Limb (tissue), 2 donors: ENCODE data around the gene ARHGAP18.

Experiments
- DNase-seq, 2 donors: peaks; one replicate each; pipeline ENCODE4 v3.0.0-alpha.2; 2016; ENCODE audit errors: extremely low spot score in 2 of 2

Gene ARHGAP18

DNA sequence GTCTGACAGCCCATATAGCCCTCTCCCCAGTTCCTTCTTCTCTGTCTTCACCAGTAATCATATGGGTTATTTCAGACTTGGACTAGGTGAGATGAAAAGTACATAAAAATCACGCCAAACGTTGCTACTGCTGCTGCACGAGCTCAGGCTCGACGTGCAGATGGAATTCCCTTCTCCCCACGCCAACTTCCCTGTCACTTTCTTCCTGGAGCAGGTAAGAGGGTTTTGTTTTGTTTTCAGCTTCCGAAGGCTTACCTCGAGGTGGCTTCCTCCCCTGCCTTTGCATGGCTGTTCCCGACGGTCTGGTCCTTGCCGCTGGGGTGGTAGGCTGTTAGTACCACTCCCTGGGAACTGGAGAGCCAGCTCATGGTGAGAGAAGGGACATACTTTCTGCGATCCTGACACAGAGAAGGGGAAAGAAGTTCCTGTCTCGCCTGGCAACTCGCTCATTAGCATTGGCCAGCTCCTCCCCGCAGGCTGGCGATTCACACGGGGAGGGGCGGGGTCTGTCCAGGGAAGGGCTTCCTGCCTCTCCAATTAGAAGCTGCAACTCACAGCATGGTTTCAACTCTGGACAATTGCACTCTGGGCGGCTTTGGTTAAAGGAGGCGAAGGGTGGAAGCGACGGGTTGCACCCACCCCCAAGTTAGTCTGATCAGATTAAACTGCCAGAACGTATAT is at the start of gene ARHGAP18:
Gene ARHGAP18 (minus strand): TSS at position 409 of the 681 bp plus-strand sequence. CDS start 41 bp downstream, at position 368.
- DNase-seq, result peak; percentile 81 to 84

DNA sequence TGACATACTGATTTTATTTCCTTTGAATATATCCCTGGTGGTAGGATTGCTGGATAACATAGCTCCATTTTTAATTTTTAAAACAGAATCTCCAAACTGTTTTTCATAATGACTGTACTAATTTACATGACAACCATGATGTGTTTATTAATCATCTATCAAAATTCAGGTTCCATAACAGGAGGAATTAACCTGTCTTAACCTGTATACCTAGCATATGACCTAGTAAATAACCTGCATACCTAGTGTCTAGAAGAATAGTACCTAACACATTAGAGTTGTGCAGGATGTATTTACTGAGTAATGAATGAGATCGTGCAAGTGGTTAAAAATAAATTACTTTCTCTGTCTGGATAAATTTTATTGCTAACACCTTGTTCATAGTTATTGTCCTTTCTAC is 45.8 kb upstream of the ARHGAP18 start:
- no peak for DNase-seq

- no peak for DNase-seq
These were observed 44.8 kb upstream of the ARHGAP18 start for GRCh38 chr6:129754750-129755149.

- no peak for DNase-seq
These were observed 43.4 kb upstream of the ARHGAP18 start for GRCh38 chr6:129753422-129753821.

- DNase-seq, result no peak
These were observed 41.4 kb upstream of the ARHGAP18 start for GRCh38 chr6:129751384-129751783.

- no peak for DNase-seq
These were observed 40.4 kb upstream of the ARHGAP18 start for GRCh38 chr6:129750360-129750759.

- no peak for DNase-seq
These were observed 39.8 kb upstream of the ARHGAP18 start for GRCh38 chr6:129749749-129750120.

GRCh38 chr6:129748901-129749748 is 39.1 kb upstream of the ARHGAP18 start:
- no peak for DNase-seq

- DNase-seq, result no peak
These were observed 38.4 kb upstream of the ARHGAP18 start for GRCh38 chr6:129748212-129748900.

- no peak for DNase-seq
These were observed 37.7 kb upstream of the ARHGAP18 start for GRCh38 chr6:129747588-129748112.

GRCh38 chr6:129744880-129745237 is 34.9 kb upstream of the ARHGAP18 start:
- no peak for DNase-seq

DNA sequence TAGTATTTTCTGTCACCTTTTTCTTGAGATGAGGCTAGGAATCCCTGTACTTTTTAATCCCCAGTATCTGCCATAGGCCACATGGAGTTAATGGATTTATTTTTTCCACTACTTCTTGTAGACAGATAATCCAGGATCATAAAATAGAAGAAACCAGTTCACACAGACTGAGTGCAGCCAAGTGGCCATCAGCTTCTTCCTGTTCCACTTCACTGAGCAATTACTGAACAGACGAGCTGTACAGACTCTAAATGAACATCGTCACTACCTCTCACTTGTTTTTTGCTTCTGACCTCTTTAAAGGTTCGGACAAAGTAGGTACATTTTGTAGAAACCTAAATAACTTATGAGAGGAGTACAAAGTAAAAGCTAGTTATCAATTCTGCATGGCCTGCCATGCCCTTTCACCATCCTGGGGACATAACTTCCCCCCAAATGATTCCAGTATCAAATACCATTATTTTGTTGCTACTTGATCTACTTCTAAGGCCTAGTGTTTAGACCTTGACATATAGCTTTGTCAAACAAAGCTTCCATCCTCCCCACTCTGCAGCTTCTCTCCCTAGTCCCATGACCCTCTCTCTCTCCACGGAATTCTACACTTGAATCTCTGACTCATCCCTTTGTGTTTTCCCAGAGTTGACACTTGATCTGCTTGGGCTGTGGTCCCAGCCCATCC is 34.4 kb upstream of the ARHGAP18 start:
- DNase-seq, result no peak

- no peak for DNase-seq
These were observed 30.0 kb upstream of the ARHGAP18 start for GRCh38 chr6:129740013-129740412.

DNA sequence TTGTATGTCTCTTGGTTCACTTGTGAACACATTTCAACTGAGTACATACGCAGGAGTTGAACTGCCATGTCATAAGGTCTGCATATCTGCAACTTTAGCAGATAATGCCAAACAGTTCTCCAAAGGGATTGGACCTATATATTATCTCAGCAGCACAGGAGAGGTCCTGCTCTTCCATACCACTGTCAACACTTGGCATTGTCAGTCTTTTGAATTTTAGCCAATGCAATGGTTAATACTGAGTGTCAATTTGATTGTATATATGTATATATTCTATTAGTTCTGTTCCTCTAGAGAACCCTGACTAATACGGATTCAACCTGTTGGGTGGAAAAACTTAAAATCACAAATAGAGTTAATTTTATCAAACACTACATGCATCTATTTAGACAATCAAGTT is 26.1 kb upstream of the ARHGAP18 start:
- DNase-seq, result no peak

- DNase-seq, result no peak
These were observed 23.3 kb upstream of the ARHGAP18 start for GRCh38 chr6:129733290-129733689.

DNA sequence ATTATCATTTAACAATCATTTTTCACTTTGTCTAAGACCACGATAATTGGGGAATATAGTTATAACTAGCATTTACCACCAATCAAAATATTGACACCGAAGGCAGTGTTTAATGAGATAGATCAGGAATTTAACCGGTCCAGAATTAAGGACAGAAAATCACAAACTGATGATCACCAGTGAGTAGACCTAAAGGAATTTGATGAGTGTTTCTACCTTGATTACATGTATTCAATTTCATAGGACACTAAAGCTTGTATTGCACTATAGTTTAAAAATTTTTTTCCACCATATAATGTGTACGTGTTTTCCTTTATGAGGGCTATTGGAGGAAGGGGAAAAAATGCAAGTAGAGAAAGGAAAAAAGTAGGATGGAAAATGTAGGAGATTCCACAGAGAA is 22.6 kb upstream of the ARHGAP18 start:
- DNase-seq, result no peak

DNA sequence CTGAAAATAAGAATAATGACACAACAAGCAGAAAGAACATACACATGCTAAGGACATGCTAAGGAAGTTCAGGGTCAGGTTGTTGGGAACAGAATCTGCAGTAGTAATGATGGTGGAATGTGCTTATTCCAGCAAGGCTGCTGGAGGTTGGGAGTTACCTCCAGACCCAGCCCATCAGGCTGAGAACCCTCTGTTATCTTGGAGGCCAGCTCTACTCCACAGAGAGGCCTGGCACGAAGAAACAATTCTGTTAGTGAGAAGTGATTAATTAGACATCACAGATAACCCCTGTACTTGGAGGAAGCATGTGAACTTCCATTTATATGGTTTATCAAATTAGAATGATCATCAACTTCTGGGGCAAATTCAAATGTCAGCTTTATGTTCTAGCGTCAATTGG is 22.1 kb upstream of the ARHGAP18 start:
- DNase-seq, result no peak

- no peak for DNase-seq
These were observed 21.5 kb upstream of the ARHGAP18 start for GRCh38 chr6:129731428-129731827.

- DNase-seq, result no peak
These were observed 20.6 kb upstream of the ARHGAP18 start for GRCh38 chr6:129730477-129731165.

GRCh38 chr6:129726650-129727049 is 16.7 kb upstream of the ARHGAP18 start:
- no peak for DNase-seq

GRCh38 chr6:129725341-129725740 is 15.4 kb upstream of the ARHGAP18 start:
- DNase-seq, result no peak
